Endothelial cell of umbilical vein (primary cell): ENCODE data around the gene PIGO. TPM values are rescaled to one million over a fixed set of nuclear protein-coding genes. Genes with fewer than 3 reads are reported as not detected.

Experiments
- BruUV-seq: library from RNA; stranded (reverse); fragments of 400-500 nt; replicated peaks from 2 replicates; lab custom pipeline; 2021; lab: Mats Ljungman, UMichigan
- CTCF ChIA-PET: fragments of 300-600, 350-600 bp; sonication (Branson Sonifier 250); formaldehyde crosslinking; loops from one replicate; lab custom pipeline; 2021; ENCODE audit warnings: antibody characterized with exemption, inconsistent platforms; lab: Charles Lee
- POLR2A ChIA-PET: fragments of 300-600, 350-600 bp; sonication (Branson Sonifier 250); formaldehyde crosslinking; loops from one replicate; lab custom pipeline; 2021; ENCODE audit warnings: antibody characterized with exemption, inconsistent platforms; lab: Charles Lee
- DNase-seq: peaks from one replicate; pipeline ENCODE4 v3.0.0-alpha.2; 2011; ENCODE audit warnings: low read depth, low spot score
- FAIRE-seq: peaks from 2 replicates; lab custom pipeline; 2011; peaks lifted over from hg19 to GRCh38; lab: Jason Lieb, UNC
- H2AFZ ChIP-seq: 2 replicates; pipeline ENCODE4 v1.6.0; 2012; ENCODE audit warnings: low read depth, low read length, control low read depth, inconsistent platforms
- H3K27ac ChIP-seq: 2 replicates; pipeline ENCODE4 v1.5.1; 2011; ENCODE audit warnings: low read depth, mild to moderate bottlenecking, control low read depth, low read length, moderate library complexity; ENCODE audit not compliant: insufficient read depth
- H3K27me3 ChIP-seq, 2 experiments: 2 replicates each; pipeline versions ENCODE4 v1.6.0 to v1.6.1; 2011; ENCODE audit warnings: low read length in 2 of 2, mixed read lengths in 1 of 2; ENCODE audit not compliant: control insufficient read depth in 2 of 2, insufficient read depth in 2 of 2
- H3K36me3 ChIP-seq, 2 experiments: 2 replicates in 1 of 2; 3 replicates in 1 of 2; pipeline ENCODE4 v1.5.1; 2011; ENCODE audit warnings: low read length in 2 of 2, mild to moderate bottlenecking in 1 of 2, moderate library complexity in 1 of 2; ENCODE audit not compliant: control insufficient read depth in 2 of 2, insufficient read depth in 2 of 2; ENCODE audit errors: extremely low read depth in 1 of 2
- H3K4me1 ChIP-seq: 3 replicates; pipeline ENCODE4 v1.5.1; 2011; ENCODE audit warnings: mild to moderate bottlenecking, low read length; ENCODE audit not compliant: control insufficient read depth, insufficient read depth; ENCODE audit errors: extremely low read depth
- H3K4me2 ChIP-seq: 2 replicates; pipeline ENCODE4 v1.6.1; 2011; ENCODE audit warnings: low read length, control low read depth, mixed read lengths; ENCODE audit not compliant: insufficient read depth
- H3K4me3 ChIP-seq, 3 experiments: fragments of 200-600 bp in 1 of 3; sonication (generic), shearing (Covaris generic) in 1 of 3; replicated peaks in 1 of 3; 2 replicates each; pipeline ENCODE4 v1.5.1; 2011 to 2016; ENCODE audit warnings: control low read depth in 3 of 3, low read length in 3 of 3, mild to moderate bottlenecking in 2 of 3, inconsistent platforms in 1 of 3, low read depth in 1 of 3, moderate library complexity in 1 of 3; ENCODE audit not compliant: insufficient read depth in 1 of 3
- H3K79me2 ChIP-seq: 2 replicates; pipeline ENCODE4 v1.6.0; 2012; ENCODE audit warnings: low read length, inconsistent platforms; ENCODE audit not compliant: control insufficient read depth, insufficient read depth
- H3K9ac ChIP-seq: replicated peaks from 2 replicates; pipeline ENCODE3; 2011; ENCODE audit warnings: low read length, control low read depth; ENCODE audit not compliant: insufficient read depth; ENCODE audit errors: extremely low read depth
- H3K9me1 ChIP-seq: replicated peaks from 3 replicates; pipeline ENCODE4 v1.6.0; 2011; ENCODE audit warnings: mild to moderate bottlenecking, low read length; ENCODE audit not compliant: control insufficient read depth, insufficient read depth; ENCODE audit errors: extremely low read depth
- H3K9me3 ChIP-seq: replicated peaks from 2 replicates; pipeline ENCODE4 v1.5.1; 2012; ENCODE audit warnings: low read length, inconsistent platforms; ENCODE audit not compliant: control insufficient read depth, insufficient read depth
- H4K20me1 ChIP-seq: replicated peaks from 2 replicates; pipeline ENCODE3; 2011; ENCODE audit warnings: mild to moderate bottlenecking, low read length; ENCODE audit not compliant: control insufficient read depth, insufficient read depth; ENCODE audit errors: extremely low read depth
- EZH2 ChIP-seq: IDR thresholded peaks from 2 replicates; pipeline ENCODE4 v1.6.1; 2012; ENCODE audit warnings: borderline replicate concordance, low read depth, mild to moderate bottlenecking, moderate library complexity, low read length, inconsistent platforms; ENCODE audit not compliant: severe bottlenecking
- FOS ChIP-seq: IDR thresholded peaks from 2 replicates; pipeline ENCODE4 v1.6.1; 2011; ENCODE audit warnings: mild to moderate bottlenecking, low read length, moderate library complexity, borderline replicate concordance; ENCODE audit not compliant: insufficient read depth
- GATA2 ChIP-seq: IDR thresholded peaks from 2 replicates; pipeline ENCODE4 v1.7.0; 2011; ENCODE audit warnings: low read depth, mild to moderate bottlenecking, moderate library complexity, mixed read lengths, low read length; ENCODE audit not compliant: insufficient read length, insufficient read depth
- JUN ChIP-seq: IDR thresholded peaks from 2 replicates; pipeline ENCODE4 v1.6.1; 2011; ENCODE audit warnings: borderline replicate concordance, low read depth; ENCODE audit not compliant: insufficient read length, insufficient read depth
- MYC ChIP-seq: IDR thresholded peaks from one replicate; pipeline ENCODE4 v1.6.1; 2011; ENCODE audit warnings: mild to moderate bottlenecking, low read depth, low read length
- POLR2A ChIP-seq: IDR thresholded peaks from 2 replicates; pipeline ENCODE4 v1.6.1; 2012; ENCODE audit warnings: low read depth, mild to moderate bottlenecking, control low read depth, low read length
- POLR2AphosphoS5 ChIP-seq: IDR thresholded peaks from 2 replicates; pipeline ENCODE4 v1.6.1; 2012; ENCODE audit warnings: low read depth, mild to moderate bottlenecking, control low read depth, low read length, moderate library complexity; ENCODE audit not compliant: insufficient read depth
- dilution Hi-C: fragments of 300-500 bp; cut with MboI; formaldehyde crosslinking; loops from one replicate; pipeline ENCODE4 v1.15.0; 2019; ENCODE audit warnings: low sequenced_read_pairs; ENCODE audit not compliant: extremely low pct_ligation_motif_present
- intact Hi-C: fragments of 100-400 bp; cut with micrococcal nuclease; formaldehyde crosslinking; loops from one replicate; pipeline ENCODE4 v1.10.0; 2022
- polyA plus RNA-seq, 4 experiments: library from polyadenylated mRNA; depleted of rRNA in 3 of 4; stranded (reverse) in 3 of 4; unstranded in 1 of 4; fragments of >200 nt; gene quantifications; 2 replicates each; pipeline versions ENCODE4 v1.2.1 to v1.2.3, GENCODE V29; 2011 to 2012; ENCODE audit warnings: missing spikeins in 1 of 4
- total RNA-seq: library from RNA; stranded (reverse); gene quantifications from 2 replicates; pipeline ENCODE4 v1.2.3, GENCODE V29; 2021
- TF ChIP-seq, protein P1 (sequence below): IDR thresholded peaks from 2 replicates; pipeline ENCODE4 v1.6.1; 2011; ENCODE audit not compliant: insufficient read depth, insufficient read length
- TF ChIP-seq, protein P2 (sequence below), 2 donors: IDR thresholded peaks; 1 replicate in 1 of 2; 2 replicates in 1 of 2; pipeline ENCODE4 v1.5.1; 2011; ENCODE audit warnings: low read length in 2 of 2, mild to moderate bottlenecking in 2 of 2, moderate library complexity in 2 of 2, control low read depth in 1 of 2, inconsistent platforms in 1 of 2, low read depth in 1 of 2; ENCODE audit not compliant: insufficient read depth in 1 of 2; ENCODE audit errors: extremely low read depth in 1 of 2

PIGO gene
- total and polyA plus RNA-seq, 2 donors (not counting 3 experiments of a cell fraction or from before 2014, with no cell fraction given): 23.5 to 27.3 TPM

- Histone ChIP-seq H3K4me2 (no peak overlapping the region), H3K9ac (no peak overlapping the region), H3K9me1 (no peaks in the 10 kb centered on the region), H3K79me2 (peaks cover 43% of the 10 kb centered on the region), H3K4me3 (no peak overlapping the region), H3K36me3 (peaks cover 0 to 9% of the 10 kb centered on the region in 2 experiments), H3K27ac (no peak overlapping the region), H3K27me3 (no peaks in the 10 kb centered on the region), H3K9me3 (no peaks in the 10 kb centered on the region), H4K20me1 (no peaks in the 10 kb centered on the region), H3K4me1 (peaks cover 23% of the 10 kb centered on the region), H2AFZ (no peak overlapping the region)
- BruUV-seq: no TSS peak
- ChIA-PET POLR2A (no interaction called here), CTCF (no interaction called here)
- TF ChIP-seq POLR2A: no peak
- TF ChIP-seq, protein P1, sequence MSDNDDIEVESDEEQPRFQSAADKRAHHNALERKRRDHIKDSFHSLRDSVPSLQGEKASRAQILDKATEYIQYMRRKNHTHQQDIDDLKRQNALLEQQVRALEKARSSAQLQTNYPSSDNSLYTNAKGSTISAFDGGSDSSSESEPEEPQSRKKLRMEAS: no peak
- TF ChIP-seq MYC: no peak
- intact Hi-C loops (no loop called here), dilution Hi-C loops (no loop called here)
- no peak for DNase-seq
- FAIRE-seq: no peak
These were observed 21.0 kb downstream of the PIGO start for GRCh38 chr9:35075358-35075757.

DNA sequence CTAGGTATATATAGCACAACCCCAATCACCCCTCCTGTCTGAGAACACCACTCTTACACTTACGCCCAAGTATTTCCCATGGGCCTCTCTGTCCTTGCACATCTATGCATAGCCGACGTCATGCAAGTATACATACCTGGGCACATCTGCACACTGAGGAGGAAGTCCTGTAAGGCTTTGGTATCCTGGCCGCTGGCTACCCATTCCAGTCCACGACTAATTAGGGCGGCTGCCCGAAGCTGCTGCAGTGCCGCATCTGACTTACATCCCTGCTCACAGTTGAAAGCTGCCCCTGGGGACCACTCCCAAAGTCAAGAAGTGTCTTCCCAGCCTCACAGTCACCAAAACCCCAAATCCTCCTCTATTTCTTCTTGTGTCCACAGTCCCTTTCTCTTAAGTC, 21.6 kb downstream of the PIGO start:
- Histone ChIP-seq H3K27me3 (no peaks in the 10 kb centered on the region), H3K9me3 (no peaks in the 10 kb centered on the region), H3K4me2 (no peak overlapping the region), H4K20me1 (peaks cover 4% of the 10 kb centered on the region), H3K4me1 (peaks cover 28% of the 10 kb centered on the region), H3K4me3 (no peak overlapping the region), H3K79me2 (peaks cover 49% of the 10 kb centered on the region), H3K36me3 (peaks cover 0 to 9% of the 10 kb centered on the region in 2 experiments), H3K9ac (no peak overlapping the region), H3K27ac (no peak overlapping the region), H2AFZ (no peak overlapping the region), H3K9me1 (no peaks in the 10 kb centered on the region)
- ChIA-PET CTCF (no interaction called here), POLR2A (no interaction called here)
- DNase-seq (no peak), FAIRE-seq (no peak)
- no peak for TF ChIP-seq GATA2
- TF ChIP-seq POLR2AphosphoS5: no peak
- TF ChIP-seq, protein P1: no peak
- TF ChIP-seq MYC: no peak
- TF ChIP-seq, protein P2, sequence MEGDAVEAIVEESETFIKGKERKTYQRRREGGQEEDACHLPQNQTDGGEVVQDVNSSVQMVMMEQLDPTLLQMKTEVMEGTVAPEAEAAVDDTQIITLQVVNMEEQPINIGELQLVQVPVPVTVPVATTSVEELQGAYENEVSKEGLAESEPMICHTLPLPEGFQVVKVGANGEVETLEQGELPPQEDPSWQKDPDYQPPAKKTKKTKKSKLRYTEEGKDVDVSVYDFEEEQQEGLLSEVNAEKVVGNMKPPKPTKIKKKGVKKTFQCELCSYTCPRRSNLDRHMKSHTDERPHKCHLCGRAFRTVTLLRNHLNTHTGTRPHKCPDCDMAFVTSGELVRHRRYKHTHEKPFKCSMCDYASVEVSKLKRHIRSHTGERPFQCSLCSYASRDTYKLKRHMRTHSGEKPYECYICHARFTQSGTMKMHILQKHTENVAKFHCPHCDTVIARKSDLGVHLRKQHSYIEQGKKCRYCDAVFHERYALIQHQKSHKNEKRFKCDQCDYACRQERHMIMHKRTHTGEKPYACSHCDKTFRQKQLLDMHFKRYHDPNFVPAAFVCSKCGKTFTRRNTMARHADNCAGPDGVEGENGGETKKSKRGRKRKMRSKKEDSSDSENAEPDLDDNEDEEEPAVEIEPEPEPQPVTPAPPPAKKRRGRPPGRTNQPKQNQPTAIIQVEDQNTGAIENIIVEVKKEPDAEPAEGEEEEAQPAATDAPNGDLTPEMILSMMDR (IDR thresholded peaks at IDR 0.05; ENCODE audit: extremely low read depth in 1 of 2, insufficient read depth in 1 of 2, low read depth in 1 of 2, low read length in 2 of 2): no peak
- no peak for TF ChIP-seq POLR2A
- no peak for TF ChIP-seq FOS
- no peak for TF ChIP-seq EZH2
- no peak for TF ChIP-seq JUN
- intact Hi-C loops (no loop called here), dilution Hi-C loops (no loop called here)
- no TSS peak for BruUV-seq
